Measurements from ENCODE around the gene CYP11A1. TPM values are rescaled to one million over a fixed set of nuclear protein-coding genes. Genes with fewer than 3 reads are reported as not detected.

The CYP11A1 gene
- total RNA-seq, 1 donor, result 0.86 TPM

DNA sequence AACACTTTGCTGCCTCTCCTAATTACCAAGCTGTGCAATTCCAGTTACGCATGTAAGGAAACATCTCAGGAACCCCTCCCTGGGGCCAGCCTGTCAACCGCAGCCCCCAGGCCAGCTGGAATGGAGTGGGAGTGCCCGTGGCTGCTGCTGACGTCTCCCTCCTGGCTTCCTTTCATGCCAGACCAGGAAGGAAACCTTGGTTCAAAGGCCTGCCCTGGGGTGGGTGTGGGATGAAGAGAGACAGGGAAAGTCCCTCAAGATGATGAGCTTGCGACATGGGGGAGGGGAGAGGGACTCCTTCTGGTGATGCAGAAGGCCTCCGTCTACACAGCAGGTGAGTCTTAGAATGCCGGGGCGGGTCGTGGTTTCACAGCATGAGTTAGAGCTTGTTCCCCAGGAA, 11.4 kb upstream of the CYP11A1 start:
- H3K4me3 ChIP-seq (ENCODE audit: low read depth, low read length), result no peak overlapping the region
- no peak for TF ChIP-seq CTCF (IDR thresholded peaks at IDR 0.05; ENCODE audit: insufficient read depth, low read depth, low read length)
- DNase-seq (ENCODE audit: low read depth), result peak; percentile 69

DNA sequence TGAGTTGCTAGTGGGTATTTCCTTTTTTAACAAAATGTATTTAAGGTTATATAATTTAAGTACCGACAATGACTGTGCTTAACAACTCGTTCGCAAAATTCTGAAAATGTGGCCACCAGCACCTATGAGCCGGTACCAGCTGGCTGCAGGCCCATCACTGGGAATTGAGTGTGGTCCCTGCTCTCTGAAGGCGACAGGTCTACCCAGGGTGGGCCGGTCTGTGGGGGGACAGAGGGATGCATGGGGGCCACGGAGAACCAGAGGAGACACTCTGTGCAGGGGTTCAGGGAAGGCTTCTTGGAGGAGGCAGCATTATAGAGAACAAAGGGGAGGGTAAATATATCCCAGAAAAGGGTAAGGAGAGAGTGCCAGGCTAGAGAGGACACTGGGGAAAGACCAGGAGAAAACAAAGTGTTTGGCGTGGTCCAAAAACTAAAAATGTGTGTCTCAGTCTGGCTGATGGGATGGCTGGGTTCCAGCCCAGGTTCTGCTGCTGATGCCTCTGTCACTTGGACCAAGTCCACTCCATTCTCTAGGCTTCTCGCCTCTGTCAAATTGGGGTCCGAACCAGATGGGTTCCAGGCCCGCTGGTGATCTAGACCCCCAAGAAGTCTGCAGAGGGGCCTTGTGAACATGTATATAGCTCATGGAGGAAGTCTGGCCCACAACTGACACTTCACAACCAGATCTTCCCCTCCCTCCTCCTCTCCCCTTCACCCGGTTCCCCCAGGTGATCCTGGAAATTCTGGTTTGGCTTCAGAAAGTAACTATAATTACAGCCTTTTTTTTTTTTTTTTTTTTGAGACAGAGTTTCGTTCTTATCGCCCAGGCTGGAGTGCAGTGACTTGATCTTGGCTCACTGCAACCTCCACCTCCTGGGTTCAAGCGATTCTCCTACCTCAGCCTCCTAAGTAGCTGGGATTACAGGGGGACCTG, 10.7 kb upstream of the CYP11A1 start:
- TF ChIP-seq CTCF (IDR thresholded peaks at IDR 0.05; ENCODE audit: insufficient read depth, low read depth, low read length), result no peak
- no peak for DNase-seq (ENCODE audit: low read depth)
- H3K4me3 ChIP-seq (ENCODE audit: low read depth, low read length), result no peak overlapping the region

- H3K4me3 ChIP-seq (ENCODE audit: low read depth, low read length), result no peak overlapping the region
- no peak for TF ChIP-seq CTCF (IDR thresholded peaks at IDR 0.05; ENCODE audit: insufficient read depth, low read depth, low read length)
- DNase-seq (ENCODE audit: low read depth), result no peak
Observed at GRCh38 chr15:74376825-74377581, 9.6 kb upstream of the CYP11A1 start.

DNA sequence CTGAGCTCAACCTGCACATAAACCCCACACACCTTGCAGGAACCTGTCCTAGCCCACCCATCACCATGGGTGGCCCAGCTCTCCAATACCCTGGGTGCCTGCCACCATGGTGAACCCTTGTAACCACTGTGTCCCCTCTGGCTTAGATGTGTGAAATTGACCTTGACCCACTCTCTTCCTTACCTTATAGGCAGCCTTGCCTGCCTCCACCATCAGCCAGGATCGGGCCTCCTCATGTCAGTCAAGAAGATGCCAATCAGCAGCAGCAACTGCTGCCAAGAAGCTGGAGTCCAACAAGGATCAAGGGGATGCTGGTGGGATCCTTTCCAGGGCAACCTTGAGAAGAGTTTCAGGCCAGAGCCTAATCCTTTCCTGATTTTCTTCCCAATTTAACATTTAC, 8.8 kb upstream of the CYP11A1 start:
- DNase-seq (ENCODE audit: low read depth), result no peak
- no peak for TF ChIP-seq CTCF (IDR thresholded peaks at IDR 0.05; ENCODE audit: insufficient read depth, low read depth, low read length)
- H3K4me3 ChIP-seq (ENCODE audit: low read depth, low read length), result no peak overlapping the region

DNA sequence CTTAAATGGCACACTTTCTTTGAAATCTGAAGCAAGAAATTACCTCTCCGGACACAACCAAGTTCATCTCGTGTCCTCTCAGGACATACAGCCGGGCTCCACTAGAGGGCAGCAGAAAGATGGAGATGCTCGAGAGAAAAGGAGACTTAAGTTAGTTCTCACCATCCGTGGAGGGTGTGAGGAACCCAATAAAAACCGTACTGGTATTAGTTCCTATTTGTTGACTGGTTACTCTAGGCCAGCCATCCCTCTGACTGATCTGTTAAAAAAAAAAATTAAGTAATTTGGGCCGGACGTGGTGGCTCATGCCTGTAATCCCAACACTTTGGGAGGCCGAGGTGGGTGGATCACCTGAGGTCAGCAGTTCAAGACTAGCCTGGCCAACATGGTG, 7.9 kb upstream of the CYP11A1 start:
- DNase-seq (ENCODE audit: low read depth), result peak; percentile 83
- H3K4me3 ChIP-seq (ENCODE audit: low read depth, low read length), result no peak overlapping the region
- TF ChIP-seq CTCF (IDR thresholded peaks at IDR 0.05; ENCODE audit: insufficient read depth, low read depth, low read length), result peak; percentile 89

GRCh38 chr15:74374648-74375302, 7.3 kb upstream of the CYP11A1 start:
- H3K4me3 ChIP-seq (ENCODE audit: low read depth, low read length), result peak overlapping the region; percentile 78
- DNase-seq (ENCODE audit: low read depth), result no peak
- no peak for TF ChIP-seq CTCF (IDR thresholded peaks at IDR 0.05; ENCODE audit: insufficient read depth, low read depth, low read length)

Measured in fibroblast of villous mesenchyme (primary cell).